ENCODE data around the gene GATA3.

Gene GATA3

DNA sequence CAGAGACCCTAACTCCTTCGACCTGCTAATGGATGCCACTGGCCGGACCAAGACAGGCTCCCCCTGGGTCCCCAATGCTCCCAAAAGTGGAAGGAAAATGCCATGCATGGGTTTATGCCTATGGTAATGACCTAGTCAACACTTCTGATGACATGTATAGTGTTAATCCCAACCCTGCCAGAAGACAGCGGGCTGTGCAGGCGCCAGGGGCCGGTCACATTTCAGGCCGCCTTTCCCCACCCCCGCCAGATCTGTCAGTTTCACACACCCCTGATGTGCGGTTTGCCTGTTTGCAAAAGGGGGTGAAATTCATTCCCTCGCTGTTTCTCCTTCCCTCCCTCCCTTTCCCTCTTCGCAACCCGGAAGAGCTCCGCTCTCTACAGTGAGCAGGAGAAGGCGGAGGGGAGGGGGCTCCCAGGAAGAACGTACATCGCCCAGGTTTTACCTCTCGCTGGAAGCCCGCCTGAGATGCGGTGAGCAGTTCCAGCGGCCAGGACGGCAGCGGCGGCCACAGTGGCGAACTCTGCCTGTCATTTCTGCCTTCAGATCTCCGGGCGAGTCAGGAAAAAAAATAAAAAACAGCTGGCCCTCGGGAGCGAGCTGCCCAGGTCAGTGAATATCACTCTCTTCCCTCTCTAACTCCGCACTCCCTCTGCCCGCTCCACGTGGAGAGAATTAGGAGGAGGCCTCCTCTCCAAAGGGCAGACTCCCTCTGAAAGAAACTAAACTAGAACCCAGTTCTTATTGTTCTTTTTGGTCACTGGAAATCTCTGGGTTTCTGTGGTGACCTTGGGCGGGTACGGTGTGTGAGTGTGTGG is 9.4 kb upstream of the GATA3 start:
- TF ChIP-seq, protein P1, sequence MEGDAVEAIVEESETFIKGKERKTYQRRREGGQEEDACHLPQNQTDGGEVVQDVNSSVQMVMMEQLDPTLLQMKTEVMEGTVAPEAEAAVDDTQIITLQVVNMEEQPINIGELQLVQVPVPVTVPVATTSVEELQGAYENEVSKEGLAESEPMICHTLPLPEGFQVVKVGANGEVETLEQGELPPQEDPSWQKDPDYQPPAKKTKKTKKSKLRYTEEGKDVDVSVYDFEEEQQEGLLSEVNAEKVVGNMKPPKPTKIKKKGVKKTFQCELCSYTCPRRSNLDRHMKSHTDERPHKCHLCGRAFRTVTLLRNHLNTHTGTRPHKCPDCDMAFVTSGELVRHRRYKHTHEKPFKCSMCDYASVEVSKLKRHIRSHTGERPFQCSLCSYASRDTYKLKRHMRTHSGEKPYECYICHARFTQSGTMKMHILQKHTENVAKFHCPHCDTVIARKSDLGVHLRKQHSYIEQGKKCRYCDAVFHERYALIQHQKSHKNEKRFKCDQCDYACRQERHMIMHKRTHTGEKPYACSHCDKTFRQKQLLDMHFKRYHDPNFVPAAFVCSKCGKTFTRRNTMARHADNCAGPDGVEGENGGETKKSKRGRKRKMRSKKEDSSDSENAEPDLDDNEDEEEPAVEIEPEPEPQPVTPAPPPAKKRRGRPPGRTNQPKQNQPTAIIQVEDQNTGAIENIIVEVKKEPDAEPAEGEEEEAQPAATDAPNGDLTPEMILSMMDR (conservative IDR thresholded peaks at IDR 0.05): no peak
- no peak for TF ChIP-seq ZFX (IDR thresholded peaks at IDR 0.05)
- no peak overlapping the region for H3K27ac ChIP-seq

DNA sequence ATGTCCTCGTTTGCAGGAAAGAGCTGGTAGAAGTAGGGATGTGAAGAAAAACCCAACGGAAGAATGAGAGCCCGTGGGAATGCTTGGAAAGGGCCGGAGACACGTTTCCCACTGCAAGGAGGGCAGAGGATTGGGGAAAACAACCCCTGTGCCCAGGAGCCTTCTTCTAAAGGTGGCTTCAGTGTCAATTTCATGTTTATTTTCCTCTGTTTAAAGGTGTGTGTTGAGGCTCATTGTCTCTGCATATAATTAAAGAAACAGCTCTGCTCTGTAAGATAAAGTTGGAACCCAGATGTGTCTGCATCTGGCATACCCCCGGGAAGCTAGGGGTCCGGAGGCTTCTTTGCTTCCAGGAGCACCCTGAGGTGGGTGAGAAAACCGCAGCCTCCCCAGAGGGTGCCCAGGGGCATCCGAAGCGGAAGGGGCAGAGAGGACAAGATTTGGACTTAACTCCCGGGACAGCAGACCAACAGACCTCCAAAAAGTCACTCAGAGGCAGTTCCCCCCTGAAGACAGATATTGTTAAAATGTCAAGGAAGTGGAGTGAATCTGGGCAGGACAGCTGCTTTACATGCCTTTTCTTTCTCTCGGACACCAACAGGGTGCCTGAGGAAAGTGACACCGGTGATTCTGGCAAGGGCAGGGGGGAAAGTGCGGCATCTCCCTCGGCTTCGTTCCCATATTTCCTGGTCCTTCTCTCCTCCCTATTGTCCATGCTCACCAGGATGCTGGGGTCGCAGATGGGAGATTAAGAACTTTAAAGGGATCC is 8.6 kb upstream of the GATA3 start:
- H3K27ac ChIP-seq: no peak overlapping the region
- no peak for TF ChIP-seq ZFX (IDR thresholded peaks at IDR 0.05)
- TF ChIP-seq, protein P1 (conservative IDR thresholded peaks at IDR 0.05): no peak

DNA sequence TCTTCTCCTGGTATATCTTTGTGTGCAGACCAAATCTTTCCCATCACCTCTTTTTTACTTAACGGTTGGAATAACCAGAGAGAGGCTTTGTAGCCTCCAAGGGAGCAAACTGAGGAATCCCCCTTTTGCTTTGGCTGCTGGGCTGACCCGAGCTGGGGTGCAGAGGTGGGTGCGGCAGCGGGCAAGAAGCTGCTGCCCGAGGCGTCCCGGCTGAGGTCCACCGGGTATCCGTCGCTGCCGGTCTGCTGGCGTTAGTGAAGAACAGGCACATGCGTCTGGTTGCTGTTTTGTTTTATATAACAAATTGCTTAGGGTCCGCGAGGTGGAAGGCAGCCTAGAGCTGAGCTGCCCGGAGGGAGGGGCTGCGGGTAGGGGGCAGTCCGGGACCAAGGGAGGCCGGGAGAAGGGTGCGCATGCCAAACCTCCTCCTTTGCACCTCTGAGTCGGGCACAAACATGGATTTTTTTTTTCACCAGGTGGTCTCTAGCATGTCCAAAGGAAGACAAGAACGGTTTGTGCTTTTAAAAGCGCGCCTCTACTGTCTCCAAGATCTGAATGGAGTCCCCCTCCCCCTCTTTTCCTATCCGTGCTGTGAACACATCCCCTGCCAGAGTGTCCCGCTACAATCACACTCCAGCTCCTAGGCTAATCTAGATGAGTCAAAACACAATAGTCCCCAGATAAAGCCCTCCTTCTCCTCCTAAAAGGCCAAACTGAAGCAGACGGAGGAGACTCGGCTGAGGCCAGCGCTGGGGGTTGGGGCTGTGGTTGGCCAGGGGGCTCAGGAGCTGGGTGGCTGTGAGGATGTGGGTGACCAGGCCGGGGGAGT is 6.8 kb upstream of the GATA3 start:
- no peak for TF ChIP-seq ZFX (IDR thresholded peaks at IDR 0.05)
- no peak overlapping the region for H3K27ac ChIP-seq

GRCh38 chr10:8048281-8049008 is 6.0 kb upstream of the GATA3 start:
- TF ChIP-seq ZFX (IDR thresholded peaks at IDR 0.05): no peak
- TF ChIP-seq, protein P1 (conservative IDR thresholded peaks at IDR 0.05): no peak
- no peak overlapping the region for H3K27ac ChIP-seq

- no peak overlapping the region for H3K27ac ChIP-seq
- TF ChIP-seq, protein P1 (conservative IDR thresholded peaks at IDR 0.05): no peak
- no peak for TF ChIP-seq ZFX (IDR thresholded peaks at IDR 0.05)
Observed at GRCh38 chr10:8049045-8049864, 5.2 kb upstream of the GATA3 start.

DNA sequence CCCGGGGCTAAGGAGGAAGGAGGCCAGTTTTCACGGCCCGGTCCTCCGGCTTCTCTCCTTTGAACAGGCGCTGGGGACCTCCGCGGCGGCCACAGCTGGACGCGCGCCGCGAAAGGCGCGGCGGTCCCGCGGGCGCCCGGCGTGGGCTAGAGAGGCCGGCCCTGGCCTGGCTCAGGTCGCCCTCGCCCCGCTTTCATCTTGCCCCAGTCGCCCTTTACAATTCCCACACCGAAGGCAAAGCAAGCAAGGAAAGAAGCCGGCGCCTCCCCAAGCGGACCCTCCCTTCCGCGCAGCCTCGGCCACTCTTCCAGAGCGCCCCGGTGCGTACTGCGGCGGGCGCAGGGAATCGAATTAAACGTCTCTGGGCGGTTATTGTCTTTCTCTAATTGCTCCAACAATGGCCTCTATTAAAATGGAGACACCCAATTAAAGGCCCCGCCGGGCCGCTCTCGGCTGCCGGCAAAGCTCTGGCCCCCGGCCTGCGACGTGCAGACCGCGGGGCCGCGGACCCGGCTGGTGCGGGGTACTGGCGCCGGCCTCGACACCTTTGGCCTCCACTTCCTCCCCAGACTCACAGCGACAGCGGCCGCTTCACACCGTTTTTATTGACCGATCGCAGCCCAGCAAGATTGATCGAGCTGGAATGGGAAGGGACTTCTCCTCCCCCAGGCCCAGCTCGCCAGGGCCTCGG is 4.5 kb upstream of the GATA3 start:
- TF ChIP-seq ZFX (IDR thresholded peaks at IDR 0.05): no peak
- TF ChIP-seq, protein P1 (conservative IDR thresholded peaks at IDR 0.05): no peak
- no peak overlapping the region for H3K27ac ChIP-seq
